Thymus (tissue), 11 donors: ENCODE measurements around the gene PRKAG2. TPM values are rescaled to one million over a fixed set of nuclear protein-coding genes. Genes with fewer than 3 reads are reported as not detected.

Experiments used
- DNase-seq, 9 donors: peaks; one replicate each; pipeline ENCODE4 v3.0.0-alpha.2; 2013; ENCODE audit warnings: low spot score in 9 of 9, low read depth in 6 of 9, missing footprints in 1 of 9
- H3K27ac ChIP-seq, 2 donors: one replicate each; pipeline ENCODE4 v1.5.1; 2013; ENCODE audit warnings: control low read depth in 1 of 2, low read depth in 1 of 2, low read length in 1 of 2, mild to moderate bottlenecking in 1 of 2, moderate library complexity in 1 of 2
- H3K27me3 ChIP-seq, 2 donors: one replicate each; pipeline ENCODE4 v1.5.1; 2013; ENCODE audit warnings: low read length in 1 of 2; ENCODE audit not compliant: control insufficient read depth in 2 of 2, insufficient read depth in 1 of 2
- H3K36me3 ChIP-seq, 2 donors: one replicate each; pipeline ENCODE4 v1.5.1; 2013; ENCODE audit warnings: low read length in 1 of 2, mild to moderate bottlenecking in 1 of 2, moderate library complexity in 1 of 2; ENCODE audit not compliant: control insufficient read depth in 2 of 2, insufficient read depth in 2 of 2
- H3K4me1 ChIP-seq, 2 donors: one replicate each; pipeline ENCODE4 v1.5.1; 2013; ENCODE audit warnings: low read length in 2 of 2; ENCODE audit not compliant: control insufficient read depth in 2 of 2, insufficient read depth in 2 of 2
- H3K4me3 ChIP-seq, 2 donors: one replicate each; pipeline ENCODE4 v1.5.1; 2013; ENCODE audit warnings: low read length in 2 of 2, control low read depth in 1 of 2, mild to moderate bottlenecking in 1 of 2
- H3K9me3 ChIP-seq, 2 donors: one replicate each; pipeline ENCODE4 v1.5.1; 2013; ENCODE audit warnings: low read length in 1 of 2, mild to moderate bottlenecking in 1 of 2; ENCODE audit not compliant: control insufficient read depth in 2 of 2, insufficient read depth in 1 of 2
- WGBS: extraction: QIAGEN DNeasy Blood & Tissue Kit; methylation state at CpG from one replicate; pipeline ENCODE4 v1.1.7; 2013; 5-methylcytosine and 5-hydroxymethylcytosine counted together
- polyA plus RNA-seq: library from polyadenylated mRNA; stranded (reverse); fragments of 200-250 nt; gene quantifications from one replicate; pipeline ENCODE4 v1.2.3, GENCODE V29; 2013
- total RNA-seq: library from RNA; stranded (reverse); fragments of 120-200 nt; gene quantifications from one replicate; pipeline ENCODE4 v1.2.4, GENCODE V29; 2013
- donor health status: healthy.

Gene PRKAG2
- total and polyA plus RNA-seq, 2 donors = 5.1 to 33.7 TPM

GRCh38 chr7:151553356-151553755 lies 323.6 kb downstream of the PRKAG2 start:
- WGBS = 81% methylated on average over 15 of the region's 15 CpGs
- peaks cover 0 to 3% of the 10 kb centered on the region in 2 donors for H3K27me3 ChIP-seq
- no peak for DNase-seq
- H3K4me3 ChIP-seq = no peak overlapping the region
- no peaks in the 10 kb centered on the region for H3K9me3 ChIP-seq
- no peaks in the 10 kb centered on the region for H3K4me1 ChIP-seq
- no peak overlapping the region for H3K27ac ChIP-seq
- H3K36me3 ChIP-seq = peaks cover 3 to 4% of the 10 kb centered on the region in 2 donors

GRCh38 chr7:151552352-151553028 lies 324.4 kb downstream of the PRKAG2 start:
- Histone ChIP-seq H3K4me1 (no peaks in the 10 kb centered on the region), H3K36me3 (peaks cover 0 to 3% of the 10 kb centered on the region in 2 donors), H3K4me3 (no peak overlapping the region), H3K9me3 (no peaks in the 10 kb centered on the region), H3K27ac (no peak overlapping the region), H3K27me3 (peaks cover 0 to 3% of the 10 kb centered on the region in 2 donors)
- 64% methylated on average over 10 of the region's 10 CpGs for WGBS
- DNase-seq = no peak

DNA sequence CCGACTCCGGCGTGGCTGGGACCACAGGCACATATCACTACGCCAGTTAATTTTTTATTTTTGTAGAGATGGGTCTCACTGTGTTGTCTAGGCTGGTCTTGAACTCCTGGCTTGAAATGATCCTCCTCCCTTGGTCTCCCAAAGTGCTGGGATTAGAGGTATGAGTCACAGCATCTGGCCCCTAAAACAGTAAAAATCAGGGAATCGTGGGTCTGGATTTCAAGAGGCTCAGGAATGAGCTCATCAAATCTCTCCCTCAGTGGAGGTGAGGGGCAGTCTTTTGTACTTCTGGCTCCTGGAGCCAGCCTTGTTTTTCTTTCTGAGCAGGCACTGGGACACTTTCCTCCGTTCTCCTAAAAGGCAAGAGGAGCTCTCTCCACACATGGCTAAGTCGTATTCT lies 325.1 kb downstream of the PRKAG2 start:
- Histone ChIP-seq H3K27ac (no peak overlapping the region), H3K9me3 (no peaks in the 10 kb centered on the region), H3K4me3 (no peak overlapping the region), H3K27me3 (peaks cover 0 to 3% of the 10 kb centered on the region in 2 donors), H3K36me3 (no peaks in the 10 kb centered on the region), H3K4me1 (no peaks in the 10 kb centered on the region)
- DNase-seq = no peak
- WGBS = 96% methylated on average over 7 of the region's 7 CpGs

DNA sequence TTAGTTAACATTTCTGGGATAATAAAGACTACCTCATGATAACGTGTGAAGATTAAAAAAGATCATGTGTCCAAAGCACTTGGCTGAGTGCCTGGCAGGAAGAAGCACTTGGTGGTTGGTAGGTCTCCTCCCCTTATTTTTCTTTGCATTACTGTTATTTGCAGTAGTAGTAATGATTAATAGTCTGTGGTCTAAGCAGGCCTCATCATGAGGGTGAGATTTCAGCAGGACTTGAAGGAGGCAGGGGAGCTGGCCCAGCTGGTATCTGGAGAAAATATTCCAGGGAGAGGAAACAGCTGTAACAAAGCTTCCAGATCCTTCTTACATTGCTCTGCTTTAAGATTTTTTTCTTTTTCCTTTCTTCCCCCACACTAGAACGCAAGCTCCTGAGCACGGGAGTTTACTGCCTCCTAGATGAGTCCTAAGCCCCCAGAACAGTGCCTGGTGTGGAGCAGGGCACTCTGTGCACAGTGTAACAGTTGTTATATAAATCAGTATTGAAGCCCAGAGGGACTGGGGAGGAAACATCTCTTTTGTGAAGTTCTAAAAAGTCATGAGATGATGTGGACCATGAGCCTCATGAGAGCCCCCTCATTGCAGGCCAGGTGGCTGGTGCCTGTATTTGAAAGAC lies 326.1 kb downstream of the PRKAG2 start:
- no peaks in the 10 kb centered on the region for H3K4me1 ChIP-seq
- peaks cover 0 to 2% of the 10 kb centered on the region in 2 donors for H3K9me3 ChIP-seq
- H3K27me3 ChIP-seq = peaks cover 2 to 3% of the 10 kb centered on the region in 2 donors
- no peak overlapping the region for H3K27ac ChIP-seq
- DNase-seq = no peak
- WGBS = 46% methylated on average over 3 of the region's 3 CpGs
- no peak overlapping the region for H3K4me3 ChIP-seq
- H3K36me3 ChIP-seq = no peaks in the 10 kb centered on the region

DNA sequence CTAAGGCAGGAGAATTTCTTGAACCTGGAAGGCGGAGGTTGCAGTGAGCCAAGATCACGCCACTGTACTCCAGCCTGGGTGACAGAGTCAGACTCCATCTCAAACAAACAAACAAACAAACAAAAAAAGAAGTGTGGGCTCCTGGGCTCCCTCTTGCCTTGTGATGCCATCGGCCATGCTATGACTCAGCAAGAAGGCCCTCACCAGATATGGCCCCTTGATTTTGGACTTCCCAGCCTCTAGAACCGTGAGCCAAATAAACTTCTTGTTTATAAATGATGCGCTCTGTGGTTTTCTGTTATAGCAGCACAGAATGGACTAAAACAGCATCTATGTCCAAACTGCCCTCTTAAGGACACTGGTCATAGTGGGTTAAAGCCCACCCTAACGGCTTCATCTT lies 327.3 kb downstream of the PRKAG2 start:
- DNase-seq = no peak
- WGBS = 96% methylated on average over 6 of the region's 6 CpGs
- Histone ChIP-seq H3K27ac (no peak overlapping the region), H3K27me3 (peaks cover 2 to 3% of the 10 kb centered on the region in 2 donors), H3K36me3 (no peaks in the 10 kb centered on the region), H3K9me3 (peaks cover 0 to 2% of the 10 kb centered on the region in 2 donors), H3K4me1 (no peaks in the 10 kb centered on the region), H3K4me3 (no peak overlapping the region)

DNA sequence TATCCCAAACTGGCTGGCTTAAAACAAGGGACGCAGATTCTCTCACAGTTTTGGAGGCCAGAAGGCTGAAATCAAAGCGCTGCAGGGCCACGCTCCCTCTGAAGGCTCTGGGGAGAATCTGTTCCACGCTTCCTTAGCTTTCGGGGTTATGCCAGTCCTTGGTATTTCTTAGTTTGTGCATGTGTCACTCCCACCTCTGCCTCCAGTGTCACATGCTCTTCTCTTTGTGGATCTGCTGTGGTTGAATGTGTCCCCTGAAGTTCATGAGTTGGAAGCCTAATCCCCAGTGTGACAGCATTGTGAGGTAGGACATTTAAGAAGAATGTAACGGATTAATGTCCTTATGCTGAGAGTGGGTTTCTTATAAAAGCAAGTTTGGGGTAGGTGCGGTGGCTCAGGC lies 327.8 kb downstream of the PRKAG2 start:
- Histone ChIP-seq H3K27ac (no peak overlapping the region), H3K4me1 (no peaks in the 10 kb centered on the region), H3K4me3 (no peak overlapping the region), H3K36me3 (no peaks in the 10 kb centered on the region), H3K27me3 (peaks cover 2 to 3% of the 10 kb centered on the region in 2 donors), H3K9me3 (peaks cover 0 to 2% of the 10 kb centered on the region in 2 donors)
- no peak for DNase-seq
- 95% methylated on average over 7 of the region's 7 CpGs for WGBS

DNA sequence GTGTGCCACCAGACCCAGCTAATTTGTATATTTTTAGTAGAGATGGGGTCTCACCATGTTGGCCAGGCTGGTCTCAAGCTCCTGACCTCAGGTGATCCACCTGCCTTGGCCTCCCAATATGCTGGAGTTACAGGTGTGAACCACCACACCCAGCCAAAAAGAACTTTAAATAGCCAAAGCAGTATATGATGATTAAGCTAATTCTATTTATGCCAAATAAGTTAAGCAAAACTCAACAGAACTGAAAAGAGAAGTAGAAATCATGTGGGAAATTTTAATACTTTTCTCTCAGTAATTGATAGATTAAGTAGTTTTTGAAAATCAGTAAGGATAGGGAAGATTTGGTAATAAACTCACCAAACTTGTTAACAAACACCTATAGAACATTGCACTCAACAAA lies 332.7 kb downstream of the PRKAG2 start:
- Histone ChIP-seq H3K27ac (no peak overlapping the region), H3K36me3 (no peaks in the 10 kb centered on the region), H3K27me3 (peaks cover 2% of the 10 kb centered on the region in 2 donors), H3K9me3 (peaks cover 0 to 2% of the 10 kb centered on the region in 2 donors), H3K4me3 (no peak overlapping the region), H3K4me1 (no peaks in the 10 kb centered on the region)
- DNase-seq = no peak

- WGBS = 96% methylated on average over 6 of the region's 6 CpGs
- no peak overlapping the region for H3K4me3 ChIP-seq
These were observed 334.2 kb downstream of the PRKAG2 start for GRCh38 chr7:151542606-151543130.

DNA sequence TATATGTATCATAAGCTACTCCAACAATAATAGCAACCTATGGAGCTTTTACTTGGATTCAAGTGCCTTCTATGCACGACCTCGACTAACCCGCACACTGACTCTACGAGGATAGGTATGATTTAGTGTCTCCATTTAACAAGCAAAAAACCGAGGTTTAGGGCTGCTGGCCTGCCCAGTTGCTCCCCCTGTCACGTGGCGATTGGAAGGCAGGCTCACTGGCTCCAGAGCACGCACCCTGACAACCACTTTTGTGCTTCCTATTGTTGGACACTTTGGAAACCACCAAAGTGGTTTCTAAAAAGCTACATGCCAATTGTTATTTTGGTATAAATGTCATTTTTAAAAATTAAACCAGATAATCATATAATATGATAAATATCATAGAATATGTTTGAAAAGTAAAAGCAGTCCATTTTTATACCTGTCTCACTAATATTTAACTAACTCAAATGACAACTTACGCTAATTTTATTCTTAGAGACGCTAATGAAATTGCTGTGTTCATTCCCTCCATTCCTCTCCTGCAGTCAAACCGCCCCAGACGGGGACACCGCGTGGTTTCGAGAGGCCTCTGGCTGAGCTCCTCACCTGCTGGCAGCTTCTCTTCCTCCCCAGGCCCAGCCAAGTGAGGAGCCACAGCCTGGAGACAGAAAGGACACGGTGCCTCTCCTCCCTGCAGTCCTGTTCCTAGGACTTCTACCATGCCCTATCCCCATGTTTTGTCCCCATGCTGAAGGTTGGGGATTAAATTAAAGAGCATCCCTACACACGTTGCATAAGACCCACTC lies 335.0 kb downstream of the PRKAG2 start:
- 93% methylated on average over 17 of the region's 17 CpGs for WGBS

More at GRCh38 chr7:151542606-151543130, 334.2 kb downstream of the PRKAG2 start:
- no peak for DNase-seq
- peaks cover 0 to 5% of the 10 kb centered on the region in 2 donors for H3K4me1 ChIP-seq
- H3K27ac ChIP-seq = no peak overlapping the region
- H3K27me3 ChIP-seq = peaks cover 2% of the 10 kb centered on the region in 2 donors
- peaks cover 0 to 2% of the 10 kb centered on the region in 2 donors for H3K9me3 ChIP-seq
- H3K36me3 ChIP-seq = no peaks in the 10 kb centered on the region

More for the DNA sequence above, 335.0 kb downstream of the PRKAG2 start:
- Histone ChIP-seq H3K4me1 (peaks cover 0 to 7% of the 10 kb centered on the region in 2 donors), H3K36me3 (no peaks in the 10 kb centered on the region), H3K9me3 (peaks cover 0 to 2% of the 10 kb centered on the region in 2 donors), H3K4me3 (no peak overlapping the region), H3K27ac (no peak overlapping the region), H3K27me3 (peaks cover 2% of the 10 kb centered on the region in 2 donors)
- no peak for DNase-seq
